Pulmonary artery endothelial cell (primary cell): Measurements from ENCODE around the gene FAM8A1. TPM values are rescaled to one million over a fixed set of nuclear protein-coding genes. Genes with fewer than 3 reads are reported as not detected.
"Not testable (repeated sequence)": the region's sequence is repeated elsewhere in the genome, so short reads cannot be mapped to it uniquely, and the experiment has no call there.

Experiments used
- DNase-seq: peaks from one replicate; pipeline ENCODE4 v3.0.0-alpha.2; 2011; ENCODE audit warnings: low read depth, low spot score
- total RNA-seq: library from RNA; depleted of rRNA; stranded (reverse); fragments of >200 nt; gene quantifications from 2 replicates; pipeline ENCODE4 v1.2.3, GENCODE V29; 2014

Gene FAM8A1, protein sequence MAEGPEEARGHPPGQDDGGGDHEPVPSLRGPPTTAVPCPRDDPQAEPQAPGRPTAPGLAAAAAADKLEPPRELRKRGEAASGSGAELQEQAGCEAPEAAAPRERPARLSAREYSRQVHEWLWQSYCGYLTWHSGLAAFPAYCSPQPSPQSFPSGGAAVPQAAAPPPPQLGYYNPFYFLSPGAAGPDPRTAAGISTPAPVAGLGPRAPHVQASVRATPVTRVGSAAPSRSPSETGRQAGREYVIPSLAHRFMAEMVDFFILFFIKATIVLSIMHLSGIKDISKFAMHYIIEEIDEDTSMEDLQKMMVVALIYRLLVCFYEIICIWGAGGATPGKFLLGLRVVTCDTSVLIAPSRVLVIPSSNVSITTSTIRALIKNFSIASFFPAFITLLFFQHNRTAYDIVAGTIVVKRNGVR
- total RNA-seq: 12.3 and 13.8 TPM in 2 replicates

DNA sequence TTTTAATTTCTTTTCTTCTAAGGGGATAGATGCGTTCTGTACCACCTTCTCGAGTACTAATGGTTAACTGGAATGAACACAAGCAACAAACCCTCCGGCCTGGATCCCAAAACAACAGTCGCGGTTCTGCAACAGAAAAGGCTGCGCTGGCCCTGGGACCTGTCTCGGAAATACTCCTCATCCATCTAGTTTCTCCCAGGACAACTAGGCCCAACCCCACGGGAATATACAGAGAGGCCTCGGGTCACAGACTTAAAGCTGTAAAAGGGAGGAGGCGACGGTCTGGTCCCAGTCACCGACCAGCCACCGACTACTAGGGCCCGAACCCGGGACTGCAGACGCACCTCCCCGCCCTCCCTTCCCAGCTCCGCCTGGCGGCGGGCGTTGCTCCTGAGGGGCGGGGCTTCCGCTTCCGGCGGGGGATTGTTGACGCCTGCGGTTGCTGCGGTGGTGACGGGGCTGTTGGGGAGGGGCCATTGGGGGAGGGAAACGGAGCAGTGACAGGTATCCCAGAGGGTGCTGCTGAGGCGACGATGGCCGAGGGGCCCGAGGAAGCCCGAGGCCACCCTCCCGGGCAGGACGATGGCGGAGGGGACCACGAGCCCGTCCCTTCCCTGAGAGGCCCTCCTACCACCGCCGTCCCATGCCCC is at the start of gene FAM8A1:
Gene FAM8A1 (plus strand): TSS at position 426 of the 650 bp plus-strand sequence. CDS start 108 bp downstream, at position 534.
- peak; percentile 63 for DNase-seq

GRCh38 chr6:17551383-17551958 is 48.6 kb upstream of the FAM8A1 start:
- no peak for DNase-seq

DNA sequence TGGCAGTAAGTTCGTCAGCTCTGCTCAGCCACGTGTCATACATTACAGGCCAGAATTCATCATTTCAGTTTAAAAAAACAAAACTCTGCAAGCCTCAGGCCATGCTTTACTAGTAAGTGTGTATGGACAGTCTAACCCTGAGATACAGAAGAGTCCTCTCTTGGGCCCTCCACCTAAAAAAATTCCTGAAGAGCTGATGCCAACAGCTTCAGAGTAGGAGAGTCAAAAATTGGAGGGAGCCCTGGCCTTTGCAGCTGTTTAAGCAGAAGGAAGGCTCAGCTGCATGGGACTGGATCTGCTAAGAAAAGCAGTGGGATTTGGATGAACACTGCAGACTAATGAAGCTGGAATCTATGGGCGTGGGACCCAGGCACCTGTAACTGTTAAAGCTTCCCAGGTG is 47.2 kb upstream of the FAM8A1 start:
- DNase-seq: no peak

- no peak for DNase-seq
Measured at GRCh38 chr6:17556014-17556413, 44.1 kb upstream of the FAM8A1 start.

DNA sequence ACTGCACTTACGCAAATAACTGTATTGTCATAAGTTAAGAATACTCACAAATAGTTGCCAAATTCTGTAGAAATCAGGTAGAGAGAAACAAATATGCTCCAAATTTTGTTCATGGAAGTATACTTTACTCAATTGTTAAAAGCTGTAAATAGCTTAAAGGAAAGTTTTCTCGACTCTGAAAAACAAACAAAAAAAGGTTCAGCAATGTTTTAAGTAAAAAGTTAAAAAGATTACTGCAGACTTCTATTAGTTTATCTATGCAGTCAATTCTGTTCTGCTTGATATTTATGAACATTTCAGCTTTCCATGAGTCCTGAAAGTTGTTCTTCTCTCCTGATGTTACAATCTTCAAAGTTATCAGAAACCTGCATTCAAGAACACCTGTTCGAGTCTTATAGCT is 37.5 kb upstream of the FAM8A1 start:
- DNase-seq: no peak

DNA sequence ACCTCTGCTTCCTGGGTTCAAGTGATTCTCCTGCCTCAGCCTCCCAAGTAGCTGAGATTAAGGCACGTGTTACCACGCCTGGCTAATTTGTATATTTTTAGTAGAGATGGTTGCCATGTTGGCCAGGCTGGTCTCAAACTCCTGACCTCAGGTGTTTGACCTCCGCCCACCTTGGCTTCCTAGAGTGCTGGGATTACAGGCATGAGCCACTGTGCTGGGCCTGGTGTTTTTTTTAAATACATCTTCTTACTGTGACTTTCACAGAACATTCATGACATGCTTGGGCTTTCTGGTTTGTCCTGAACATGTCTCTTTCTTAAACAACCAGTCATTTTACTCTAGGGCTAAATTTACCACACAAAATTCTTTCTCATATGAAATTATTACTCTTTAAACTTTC is 34.7 kb upstream of the FAM8A1 start:
- no peak for DNase-seq

GRCh38 chr6:17574866-17575560 is 25.1 kb upstream of the FAM8A1 start:
- DNase-seq: no peak

DNA sequence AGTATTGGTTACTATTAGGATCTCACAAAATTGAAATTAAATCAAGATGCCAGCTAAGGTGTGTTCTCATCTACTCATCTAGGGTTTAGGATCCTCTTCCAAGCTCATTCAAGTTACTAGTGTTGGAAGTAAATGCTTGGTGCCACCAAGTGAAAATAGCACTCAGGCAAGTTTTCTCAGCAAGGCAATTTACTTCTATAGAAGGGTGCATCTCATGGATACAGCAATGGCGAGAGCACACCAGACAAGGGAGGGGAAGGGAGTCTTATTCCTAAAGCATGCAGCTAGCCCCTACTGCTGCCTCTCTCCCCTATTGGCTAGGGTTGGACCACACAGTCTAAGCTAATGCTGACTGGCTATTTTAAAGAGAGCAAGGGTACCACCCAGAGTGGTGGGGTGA is 23.0 kb upstream of the FAM8A1 start:
- DNase-seq: no peak

DNA sequence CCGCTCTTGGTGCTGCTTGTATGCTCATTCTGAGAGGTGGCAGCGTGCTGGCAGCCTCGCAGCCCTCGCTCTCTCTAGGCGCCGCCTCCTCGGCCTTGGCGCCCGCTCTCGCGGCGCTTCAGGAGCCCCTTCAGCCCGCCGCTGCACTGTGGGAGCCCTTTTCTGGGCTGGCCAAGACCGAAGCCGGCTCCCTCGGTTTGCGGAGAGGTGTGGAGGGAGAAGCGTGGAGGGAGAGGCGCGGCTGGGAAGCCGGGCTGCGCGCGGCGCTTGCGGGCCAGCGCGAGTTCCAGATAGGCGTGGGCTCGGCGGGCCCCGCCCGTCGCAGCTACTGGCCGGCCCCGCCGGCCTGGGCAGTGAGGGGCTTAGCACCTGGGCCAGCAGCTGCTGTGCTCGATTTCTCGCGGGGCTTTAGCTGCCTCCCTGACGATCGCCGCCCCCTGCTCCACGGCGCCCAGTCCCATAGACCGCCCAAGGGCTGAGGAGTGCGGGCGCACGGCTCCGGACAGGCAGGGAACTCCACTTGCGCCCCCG is 19.5 kb upstream of the FAM8A1 start:
- DNase-seq: no peak

GRCh38 chr6:17581282-17581681 is 18.8 kb upstream of the FAM8A1 start:
- DNase-seq: not testable (repeated sequence)

DNA sequence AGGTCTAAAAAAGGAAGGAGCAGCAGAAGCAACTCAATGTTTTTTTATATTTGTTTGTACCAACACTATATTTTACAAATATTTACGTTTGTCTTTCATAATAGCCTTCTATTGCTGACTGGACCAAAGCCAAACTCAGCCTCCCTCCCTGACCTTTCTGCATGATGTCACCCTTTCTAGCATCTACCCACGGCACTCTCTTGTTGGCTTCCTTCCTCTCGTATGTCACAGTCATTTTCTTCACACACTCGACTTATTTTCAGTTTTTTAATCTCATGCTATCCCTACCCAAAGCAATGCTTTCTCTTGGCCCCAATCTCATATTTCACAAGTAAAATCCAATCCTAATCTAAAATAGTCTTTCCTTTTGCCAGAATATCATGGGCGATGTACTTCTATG is 16.3 kb upstream of the FAM8A1 start:
- DNase-seq: peak; percentile 66

GRCh38 chr6:17584241-17584803 is 15.8 kb upstream of the FAM8A1 start:
- peak; percentile 74 for DNase-seq

DNA sequence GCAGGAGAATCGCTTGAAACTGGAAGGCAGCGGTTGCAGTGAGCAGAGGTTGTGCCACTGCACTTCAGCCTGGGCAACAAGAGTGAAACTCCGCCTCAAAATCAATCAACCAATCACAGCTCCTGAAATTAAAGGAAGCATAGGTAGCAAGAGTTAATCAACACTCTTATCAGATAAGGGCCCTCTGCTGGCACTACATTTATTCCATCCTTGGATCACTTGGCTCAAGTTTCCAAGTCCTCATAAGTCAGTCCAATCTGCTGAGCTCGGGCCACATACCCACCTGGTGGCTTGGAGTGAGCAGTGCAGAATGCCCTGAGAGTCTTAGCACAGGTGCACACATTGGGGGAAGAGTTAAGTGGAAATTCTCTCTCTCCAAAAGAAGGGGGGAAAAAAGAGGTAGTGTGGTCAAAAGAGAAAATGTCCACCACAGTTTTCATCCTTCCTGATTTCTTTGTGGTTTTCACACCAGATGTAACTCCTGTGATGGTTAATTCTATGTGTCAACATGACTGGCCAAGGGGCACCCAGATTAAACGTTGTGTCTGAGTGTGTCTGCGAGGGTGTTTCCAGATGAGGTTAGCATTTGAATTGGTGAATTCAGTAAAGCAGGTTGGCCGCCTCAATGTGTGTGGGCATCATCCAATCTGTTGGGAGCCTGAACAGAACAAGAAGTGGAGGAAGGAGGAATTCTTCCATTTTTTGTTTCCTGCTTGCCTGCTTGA is 14.2 kb upstream of the FAM8A1 start:
- DNase-seq: no peak

DNA sequence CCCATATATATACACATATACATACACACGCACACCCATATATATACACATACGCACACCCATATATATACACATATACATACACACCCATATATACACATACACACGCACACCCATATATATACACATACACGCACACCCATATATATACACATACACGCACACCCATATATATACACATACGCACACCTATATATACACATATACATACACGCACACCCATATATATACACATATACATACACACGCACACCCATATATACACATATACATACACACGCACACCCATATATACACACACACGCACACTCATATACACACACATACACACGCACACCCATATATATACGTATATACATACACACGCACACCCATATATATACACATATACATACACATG is 13.5 kb upstream of the FAM8A1 start:
- DNase-seq: not testable (repeated sequence)

DNA sequence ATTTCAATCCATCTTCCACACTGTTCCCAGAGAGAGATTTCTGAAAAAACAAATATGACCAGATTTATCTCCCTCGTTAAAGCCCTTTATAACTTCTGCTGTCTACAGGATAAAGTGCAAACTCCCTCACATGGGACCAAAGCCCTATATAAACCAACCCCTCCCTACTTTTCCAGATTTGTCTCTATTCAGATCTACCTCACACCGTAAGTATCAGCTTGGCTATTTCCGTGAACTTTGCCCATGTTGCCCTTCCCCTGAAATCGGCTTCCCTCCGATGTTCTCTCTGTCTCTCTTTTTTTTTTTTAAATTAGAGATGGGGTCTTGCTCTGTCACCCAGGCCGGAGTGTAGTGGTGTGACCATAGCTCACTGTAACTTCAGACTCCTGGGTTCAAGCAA is 12.1 kb upstream of the FAM8A1 start:
- DNase-seq: no peak

- DNase-seq: peak; percentile 22
Measured at GRCh38 chr6:17589406-17590096, 10.6 kb upstream of the FAM8A1 start.

- no peak for DNase-seq
Measured at GRCh38 chr6:17591287-17591686, 8.8 kb upstream of the FAM8A1 start.

DNA sequence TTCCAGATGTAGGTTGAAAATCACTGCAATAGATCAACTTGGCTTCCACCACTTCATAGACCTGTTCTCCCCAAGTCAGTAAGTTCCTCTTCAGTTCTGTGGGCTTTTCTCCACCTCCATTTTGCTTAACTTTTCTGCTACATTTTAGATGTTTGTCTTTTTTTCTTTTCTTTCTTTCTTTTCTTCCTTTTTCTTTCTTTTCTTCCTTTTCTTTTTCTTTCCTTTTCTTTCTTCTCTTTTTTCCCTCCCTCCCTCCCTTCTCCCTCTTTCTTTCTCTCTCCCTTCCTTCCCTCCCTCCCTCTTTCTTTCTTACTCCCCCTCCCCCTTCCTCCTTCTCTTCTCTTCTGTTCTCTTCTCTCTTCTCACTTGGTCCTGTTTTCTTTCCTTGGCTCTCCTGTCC is 6.9 kb upstream of the FAM8A1 start:
- no peak for DNase-seq

GRCh38 chr6:17596085-17596484 is 4.0 kb upstream of the FAM8A1 start:
- DNase-seq: no peak
